Natural killer cell (primary cell): Measurements from ENCODE around the gene AQP6. TPM values are rescaled to one million over a fixed set of nuclear protein-coding genes. Genes with fewer than 3 reads are reported as not detected.
A peak's percentile ranks its signal among the peaks of the same experiment; 100 is the strongest.

Source experiments
- ATAC-seq, 3 donors: fragments of 150-1000 bp in 2 of 3; fragments of 200-7000 bp in 1 of 3; cut with Tn5 transposase; 1 replicate in 1 of 3; 2 replicates in 2 of 3; pipeline ENCODE4 v1.10.0; 2021; ENCODE audit warnings: mild to moderate bottlenecking in 2 of 3, moderate library complexity in 2 of 3
- DNase-seq, 2 donors: peaks; one replicate each; pipeline versions ENCODE4 v3.0.0 to v3.0.0-alpha.2; 2013 to 2021; ENCODE audit warnings: mixed read lengths in 1 of 2
- H3K27ac ChIP-seq: one replicate; pipeline ENCODE4 v1.5.1; 2013; ENCODE audit warnings: mild to moderate bottlenecking, low read length
- H3K27me3 ChIP-seq: one replicate; pipeline ENCODE4 v1.6.1; 2013; ENCODE audit warnings: low read length; ENCODE audit not compliant: control insufficient read depth, insufficient read depth
- H3K36me3 ChIP-seq: one replicate; pipeline ENCODE4 v1.6.1; 2013; ENCODE audit warnings: low read length; ENCODE audit not compliant: control insufficient read depth, insufficient read depth
- H3K4me1 ChIP-seq: one replicate; pipeline ENCODE4 v1.6.1; 2013; ENCODE audit warnings: low read length; ENCODE audit not compliant: control insufficient read depth, insufficient read depth
- H3K4me3 ChIP-seq: one replicate; pipeline ENCODE4 v1.5.1; 2013; ENCODE audit warnings: low read length
- H3K9me3 ChIP-seq: one replicate; pipeline ENCODE4 v1.6.1; 2013; ENCODE audit warnings: low read length; ENCODE audit not compliant: control insufficient read depth, insufficient read depth
- H3K27ac Mint-ChIP-seq, 2 donors: one replicate each; pipeline ENCODE4 v1.8.0; 2022; ENCODE audit warnings: mild to moderate bottlenecking in 2 of 2, mixed read lengths in 2 of 2, moderate library complexity in 1 of 2
- H3K27me3 Mint-ChIP-seq, 2 donors: one replicate each; pipeline ENCODE4 v1.8.0; 2022; ENCODE audit warnings: low read depth in 2 of 2, mixed read lengths in 2 of 2
- H3K36me3 Mint-ChIP-seq: one replicate; pipeline ENCODE4 v1.8.0; 2022; ENCODE audit warnings: mixed read lengths
- H3K4me1 Mint-ChIP-seq, 2 donors: one replicate each; pipeline ENCODE4 v1.8.0; 2022; ENCODE audit warnings: mixed read lengths in 2 of 2
- H3K4me3 Mint-ChIP-seq: one replicate; pipeline ENCODE4 v1.8.0; 2022; ENCODE audit warnings: mild to moderate bottlenecking, moderate library complexity, mixed read lengths
- H3K9me3 Mint-ChIP-seq, 2 donors: one replicate each; pipeline ENCODE4 v1.8.0; 2022; ENCODE audit warnings: mixed read lengths in 2 of 2
- CTCF ChIP-seq: fragments of 200-600 bp; IDR thresholded peaks from one replicate; pipeline ENCODE4 v1.8.0; 2022; ENCODE audit warnings: antibody characterized with exemption
- WGBS: methylation state at CpG from one replicate; pipeline ENCODE4 v1.1.7; 2013; ENCODE audit warnings: missing lambda C conversion rate; ENCODE audit not compliant: insufficient coverage; 5-methylcytosine and 5-hydroxymethylcytosine counted together
- intact Hi-C: fragments of 100-400 bp; cut with micrococcal nuclease; formaldehyde crosslinking; loops from one replicate; pipeline ENCODE4 v1.14.2; 2022
- total RNA-seq, 4 donors: library from RNA; stranded (reverse); fragments of 120-200 nt in 1 of 4; gene quantifications; one replicate each; pipeline versions ENCODE4 v1.2.3 to v1.2.4, GENCODE V29; 2013 to 2022

AQP6 gene
- total RNA-seq, 3 donors from 2014 or later (not counting 1 experiment from before 2014, with no cell fraction given), result not detected

DNA sequence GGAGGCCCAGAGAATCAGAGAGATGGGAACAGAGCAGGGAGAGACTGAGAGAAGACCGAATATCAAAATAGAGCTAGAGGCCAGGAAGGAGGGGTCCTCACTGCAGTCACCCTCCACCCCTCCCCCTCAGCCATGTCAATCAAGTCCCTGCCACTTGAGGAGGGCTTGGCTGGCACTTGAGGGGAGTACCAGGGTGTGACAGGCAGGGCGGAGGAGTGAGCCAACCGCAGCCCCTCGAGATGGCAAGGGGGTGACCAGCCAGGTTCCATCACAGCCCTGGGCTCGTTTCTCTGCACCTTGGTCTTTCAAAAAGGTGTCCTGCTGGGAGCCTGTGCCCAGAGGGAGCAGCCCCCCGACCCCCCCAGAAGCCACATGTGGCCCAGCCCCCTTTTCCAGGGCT is 6.9 kb upstream of the AQP6 start:
- WGBS, result 71% methylated on average over 5 of the region's 6 CpGs
- Histone ChIP-seq H3K27ac (no peak overlapping the region), H3K4me3 (no peak overlapping the region), H3K4me1 (peaks cover 16% of the 10 kb centered on the region), H3K36me3 (no peaks in the 10 kb centered on the region), H3K9me3 (no peaks in the 10 kb centered on the region), H3K27me3 (peaks cover 9% of the 10 kb centered on the region)
- no peaks in the 10 kb centered on the region for H3K36me3 Mint-ChIP-seq
- H3K27me3 Mint-ChIP-seq, result peaks cover 35 to 37% of the 10 kb centered on the region in 2 donors
- no peaks in the 10 kb centered on the region for H3K9me3 Mint-ChIP-seq
- no peak for TF ChIP-seq CTCF
- DNase-seq (peak in 1 of 2 donors; percentile 13), ATAC-seq (no peak)
- no peak overlapping the region for H3K27ac Mint-ChIP-seq
- intact Hi-C loops, result loop anchor here (5.0 kb wide), 1 partner anchor 106 kb away; no protein-coding TSS in a partner anchor
- H3K4me3 Mint-ChIP-seq, result no peak overlapping the region
- peaks cover 0 to 5% of the 10 kb centered on the region in 2 donors for H3K4me1 Mint-ChIP-seq

- Mint-ChIP-seq H3K9me3 (no peaks in the 10 kb centered on the region), H3K4me1 (peaks cover 0 to 5% of the 10 kb centered on the region in 2 donors), H3K27me3 (peaks cover 33 to 37% of the 10 kb centered on the region in 2 donors), H3K4me3 (peak overlapping the region; percentile 83), H3K27ac (peak overlapping the region in 1 of 2 donors; percentile 42), H3K36me3 (no peaks in the 10 kb centered on the region)
- Histone ChIP-seq H3K4me3 (no peak overlapping the region), H3K27me3 (peaks cover 8% of the 10 kb centered on the region), H3K36me3 (no peaks in the 10 kb centered on the region), H3K9me3 (no peaks in the 10 kb centered on the region), H3K27ac (no peak overlapping the region), H3K4me1 (peaks cover 14% of the 10 kb centered on the region)
- no peak for TF ChIP-seq CTCF
- WGBS, result 27% methylated on average over 16 of the region's 16 CpGs
- ATAC-seq (no peak), DNase-seq (no peak)
- intact Hi-C loops, result loop anchor here (1.0 to 5.0 kb wide), 2 partner anchors 90 to 106 kb away; no protein-coding TSS in a partner anchor
Measured at GRCh38 chr12:49966511-49967041, 6.2 kb upstream of the AQP6 start.

DNA sequence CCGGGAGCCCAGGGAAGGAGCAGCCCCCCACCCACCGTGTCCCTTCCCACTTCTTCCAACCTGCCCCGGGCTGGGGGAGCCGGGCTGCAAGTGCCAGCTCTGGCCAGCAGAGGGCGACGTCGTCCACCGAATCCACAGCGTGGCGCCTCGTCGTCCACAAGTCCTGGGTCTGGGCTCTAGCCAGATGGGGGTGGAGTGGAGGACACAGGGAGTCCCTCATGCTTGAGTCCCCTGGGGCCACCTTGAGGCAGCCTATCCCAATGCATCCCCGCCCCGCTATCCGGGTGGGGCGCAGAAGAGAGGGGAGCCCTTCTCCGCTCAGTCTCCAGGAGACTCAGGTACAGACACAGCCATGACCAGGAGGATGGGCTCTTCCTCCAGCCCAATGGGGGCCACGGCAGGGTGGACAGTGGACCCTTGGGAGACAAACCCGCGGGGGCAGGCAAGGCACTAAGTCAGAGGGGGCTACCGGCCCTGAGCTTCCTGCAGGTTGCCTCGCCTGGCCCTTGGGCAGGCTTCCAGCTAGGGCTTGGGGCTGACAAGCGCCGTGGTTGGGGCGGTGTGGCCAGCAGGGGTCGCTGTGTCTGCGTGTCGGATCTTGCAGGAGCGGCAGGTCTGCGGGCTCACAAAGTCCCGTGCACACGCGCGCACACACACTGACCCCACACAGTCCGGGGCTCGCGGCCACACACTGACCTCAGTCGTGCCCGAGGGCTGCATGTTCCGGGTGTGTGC is 5.5 kb upstream of the AQP6 start:
- Mint-ChIP-seq H3K4me3 (peak overlapping the region; percentile 83), H3K36me3 (no peaks in the 10 kb centered on the region), H3K27ac (peak overlapping the region in 1 of 2 donors; percentile 42), H3K4me1 (peaks cover 0 to 5% of the 10 kb centered on the region in 2 donors), H3K27me3 (peaks cover 32 to 34% of the 10 kb centered on the region in 2 donors), H3K9me3 (no peaks in the 10 kb centered on the region)
- no peaks in the 10 kb centered on the region for H3K36me3 ChIP-seq
- H3K27me3 ChIP-seq, result peaks cover 8% of the 10 kb centered on the region
- H3K27ac ChIP-seq, result no peak overlapping the region
- no peaks in the 10 kb centered on the region for H3K9me3 ChIP-seq
- intact Hi-C loops, result loop anchor here (1.0 to 5.0 kb wide), 2 partner anchors 89 to 105 kb away; no protein-coding TSS in a partner anchor
- peak; percentile 87 to 90 (median 90) for ATAC-seq
- DNase-seq, result peak; percentile 90 to 94
- peaks cover 14% of the 10 kb centered on the region for H3K4me1 ChIP-seq
- H3K4me3 ChIP-seq, result peak overlapping the region; percentile 26
- WGBS, result 2% methylated on average over 40 of the region's 40 CpGs
- TF ChIP-seq CTCF, result peak; percentile 93
